Muscle of arm (tissue), 12 donors: Measurements from ENCODE around the gene EFHC1. TPM values are rescaled to one million over a fixed set of nuclear protein-coding genes. Genes with fewer than 3 reads are reported as not detected.
"Not testable (repeated sequence)": the region's sequence is repeated elsewhere in the genome, so short reads cannot be mapped to it uniquely, and the experiment has no call there.

ENCODE experiments used
- DNase-seq: peaks from one replicate; pipeline ENCODE4 v3.0.0-alpha.2; 2013
- polyA plus RNA-seq, 12 donors: library from polyadenylated mRNA; unstranded; fragments of 120-200 nt; gene quantifications; one replicate each; pipeline ENCODE4 v1.2.1, GENCODE V29; 2013; ENCODE audit not compliant: insufficient read length in 12 of 12

Gene EFHC1
- polyA plus RNA-seq, 12 donors = 14.4 to 72.6 (median 23.4) TPM; not detected in 1

DNA sequence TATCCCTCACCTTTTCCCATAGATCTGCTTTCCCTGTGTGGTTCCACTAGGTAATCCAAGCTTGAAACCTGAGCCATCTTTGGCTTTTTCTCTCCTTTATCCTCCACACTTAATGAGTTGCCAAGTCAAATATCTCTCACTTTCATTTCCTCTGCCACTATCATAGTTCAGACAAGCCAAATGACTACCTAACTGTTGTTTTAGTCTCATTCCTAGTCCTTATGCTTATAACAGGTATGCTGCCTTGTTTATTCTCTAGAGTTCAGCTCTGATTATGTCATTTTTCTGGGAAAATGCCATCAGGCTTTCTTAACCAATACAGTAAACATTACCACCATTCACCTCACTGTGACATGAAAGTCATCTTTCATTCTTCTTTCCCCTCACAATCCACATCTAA is 6.5 kb downstream of the EFHC1 start:
- no peak for DNase-seq

- DNase-seq = not testable (repeated sequence)
These were observed 13.2 kb downstream of the EFHC1 start for GRCh38 chr6:52433294-52433693.

DNA sequence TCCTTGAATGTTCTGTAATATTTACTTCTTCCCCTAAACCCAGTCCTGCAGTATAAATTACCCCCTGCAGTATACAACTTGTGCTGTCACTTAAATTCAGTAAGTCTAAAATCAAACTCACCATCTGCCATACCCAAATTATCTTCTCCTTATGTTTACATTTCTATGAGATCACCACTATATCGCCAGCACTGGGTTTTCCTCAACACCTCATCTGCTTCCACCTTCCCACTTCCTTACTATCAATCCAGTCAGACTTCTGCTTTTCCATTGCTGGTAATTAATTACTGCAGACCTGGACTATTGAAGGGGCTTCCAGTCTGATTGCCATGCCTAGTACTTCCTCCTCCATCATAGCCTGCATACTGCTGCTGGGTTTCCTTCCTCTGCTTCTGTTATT is 15.2 kb downstream of the EFHC1 start:
- DNase-seq = no peak

- no peak for DNase-seq
These were observed 18.8 kb downstream of the EFHC1 start for GRCh38 chr6:52438926-52439325.

DNA sequence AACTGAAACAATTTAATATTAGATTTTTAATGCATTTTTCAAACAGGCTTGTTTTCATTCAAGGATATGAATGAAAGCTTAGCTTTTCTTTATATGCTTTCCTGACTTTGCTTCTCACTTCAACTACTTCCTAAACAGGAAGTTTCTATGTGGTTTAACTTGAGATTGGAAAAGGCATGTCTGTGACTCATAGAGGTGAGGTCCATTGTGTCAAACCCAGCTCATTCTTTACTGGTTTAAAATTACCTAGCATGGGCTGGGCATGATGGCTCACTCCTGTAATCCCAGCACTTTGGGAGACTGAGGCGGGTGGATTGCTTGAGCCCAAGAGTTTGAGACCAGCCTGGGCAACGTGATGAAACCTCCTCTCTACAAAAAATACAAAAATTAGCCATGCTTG is 34.4 kb downstream of the EFHC1 start:
- DNase-seq = no peak

DNA sequence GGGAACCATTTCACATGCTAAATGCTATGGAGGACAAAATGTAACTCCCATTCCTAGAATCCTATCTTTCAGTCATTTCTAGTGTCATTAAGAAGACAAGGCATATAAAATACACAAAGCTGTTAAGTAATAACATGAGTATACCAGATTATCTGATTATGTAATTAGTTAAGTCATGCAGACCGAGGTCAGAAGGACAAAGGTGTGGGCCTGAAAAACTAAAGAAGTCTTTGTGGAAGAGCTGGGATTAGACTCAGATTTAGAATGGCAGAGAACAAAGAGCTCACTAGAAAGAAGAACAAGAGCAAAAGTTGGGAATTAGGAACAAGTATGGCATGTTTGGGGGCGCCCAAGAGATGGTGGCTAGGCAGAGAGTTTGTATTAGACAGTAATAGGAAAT is 37.0 kb downstream of the EFHC1 start:
- DNase-seq = no peak

- DNase-seq = not testable (repeated sequence)
These were observed 41.1 kb downstream of the EFHC1 start for GRCh38 chr6:52461194-52461593.

GRCh38 chr6:52474173-52474572 is 54.0 kb downstream of the EFHC1 start:
- DNase-seq = no peak

- no peak for DNase-seq
These were observed 55.2 kb downstream of the EFHC1 start for GRCh38 chr6:52475307-52475706.

DNA sequence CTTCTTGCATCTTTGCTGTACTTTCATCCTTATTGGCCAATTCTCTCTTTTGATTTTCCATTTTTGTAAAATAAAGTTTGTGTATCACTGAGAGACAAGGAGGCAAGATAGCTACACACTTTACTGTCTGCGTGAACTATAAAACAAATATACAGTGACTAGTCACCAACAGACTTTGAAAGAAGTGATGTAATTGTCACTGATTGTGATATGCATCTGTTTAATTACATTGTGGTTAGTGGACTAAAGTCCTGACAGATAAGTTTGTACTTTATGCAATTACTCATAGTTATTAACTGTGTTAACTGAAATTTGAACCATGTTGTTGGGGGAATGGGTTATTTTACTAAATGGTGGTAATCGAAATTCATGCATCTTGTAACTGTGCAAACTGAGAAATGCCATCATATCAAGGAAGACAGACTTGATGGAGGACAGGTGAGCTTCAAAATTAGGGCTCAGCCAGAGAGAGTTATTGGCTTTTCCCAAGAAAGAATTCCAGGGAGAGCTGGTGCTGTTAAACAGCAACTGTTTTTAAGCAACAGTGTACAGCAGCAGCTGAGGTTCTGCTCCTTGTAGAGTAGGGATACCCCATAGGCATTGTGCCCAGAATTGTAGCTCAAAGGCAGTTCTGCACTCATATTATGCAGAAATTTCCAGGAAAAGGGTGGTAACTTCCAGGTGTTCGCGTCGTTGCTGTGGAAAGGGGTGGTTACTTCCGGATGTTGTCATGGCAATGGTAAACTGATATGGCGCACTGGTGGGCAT is 62.9 kb downstream of the EFHC1 start:
- no peak for DNase-seq

- no peak for DNase-seq
These were observed 63.5 kb downstream of the EFHC1 start for GRCh38 chr6:52483671-52484003.

DNA sequence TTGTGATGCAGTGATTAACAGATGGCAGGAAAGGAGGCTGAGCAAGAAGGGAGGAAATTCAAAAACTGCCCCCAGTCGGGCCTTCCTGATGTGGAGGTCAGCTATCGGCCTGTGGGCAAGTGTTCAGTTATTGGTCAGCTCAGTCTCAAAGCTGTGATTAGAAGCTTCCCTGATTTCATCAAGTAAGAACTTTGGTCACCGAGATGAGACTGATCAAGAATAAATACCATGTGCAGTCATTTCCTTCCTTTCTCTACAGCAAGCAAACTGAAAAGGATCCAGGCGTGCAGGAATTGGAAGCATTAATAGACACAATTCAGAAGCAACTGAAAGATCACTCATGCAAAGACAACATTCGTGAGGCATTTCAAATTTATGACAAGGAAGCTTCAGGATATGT is 69.7 kb downstream of the EFHC1 start:
- no peak for DNase-seq

- DNase-seq = no peak
These were observed 71.3 kb downstream of the EFHC1 start for GRCh38 chr6:52491203-52492069.

GRCh38 chr6:52493669-52494068 is 73.5 kb downstream of the EFHC1 start:
- DNase-seq = no peak

- no peak for DNase-seq
These were observed 74.3 kb downstream of the EFHC1 start for GRCh38 chr6:52494298-52495072.

- no peak for DNase-seq
These were observed 75.8 kb downstream of the EFHC1 start for GRCh38 chr6:52495922-52496321.

GRCh38 chr6:52496631-52497030 is 76.5 kb downstream of the EFHC1 start:
- DNase-seq = no peak

GRCh38 chr6:52497652-52498408 is 77.7 kb downstream of the EFHC1 start:
- peak; percentile 64 for DNase-seq

GRCh38 chr6:52498538-52499017 is 78.4 kb downstream of the EFHC1 start:
- DNase-seq = no peak

DNA sequence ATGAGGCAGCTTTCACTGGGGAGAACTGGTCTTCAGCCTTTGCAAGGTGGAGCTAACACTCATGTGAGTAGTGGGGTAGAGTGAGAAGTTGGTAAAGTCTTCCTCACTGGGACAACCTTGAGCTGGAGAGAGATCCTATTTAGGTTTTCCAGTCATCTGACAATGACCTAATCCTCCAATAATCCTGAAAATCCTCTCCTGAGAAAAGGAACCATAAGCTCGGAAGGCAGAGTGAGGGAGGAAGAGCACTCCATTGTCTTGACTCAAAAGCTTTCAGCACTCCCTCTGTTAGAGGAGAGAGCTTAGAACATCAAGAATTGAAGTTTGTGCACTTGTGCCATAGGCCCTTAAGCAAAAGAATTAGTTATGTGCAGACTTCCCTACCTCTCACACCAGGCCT is 78.9 kb downstream of the EFHC1 start:
- DNase-seq = no peak

DNA sequence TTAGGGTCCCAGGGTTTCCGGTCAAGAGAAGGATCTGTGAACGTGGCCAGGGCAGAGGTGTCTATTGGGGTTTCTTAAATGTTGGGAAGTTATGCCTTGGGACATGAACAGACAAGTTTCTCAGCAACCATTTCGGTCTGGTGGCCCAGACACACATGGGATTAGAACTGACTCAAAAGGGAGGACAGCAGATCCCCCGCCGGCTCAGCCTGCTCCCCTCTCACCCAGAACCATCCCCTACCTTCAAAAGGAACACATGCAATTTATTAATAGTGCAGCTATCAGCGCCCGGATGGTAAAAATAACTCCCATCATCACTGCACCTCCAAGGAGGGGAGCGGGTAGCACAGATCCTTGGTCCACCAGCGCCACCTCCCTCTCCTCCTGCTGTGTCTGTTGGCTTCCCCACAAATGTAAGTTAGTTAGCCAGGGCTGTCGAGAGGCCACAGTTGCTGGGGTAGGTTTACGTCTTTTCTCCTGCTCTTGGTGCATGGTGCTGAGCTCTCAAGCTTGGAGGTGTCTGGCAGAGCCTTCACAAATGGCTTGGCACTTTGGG is 79.6 kb downstream of the EFHC1 start:
- DNase-seq = no peak
